ENCODE measurements around the gene COMT.

Gene COMT

GRCh38 chr22:20009018-20009491, 67.5 kb downstream of the COMT start:
- no peak for TF ChIP-seq CTCF (conservative IDR thresholded peaks at IDR 0.05; ENCODE audit: low read depth, low read length)
- Histone ChIP-seq H3K9ac (no peak overlapping the region), H3K27ac (no peak overlapping the region), H3K36me3 (ENCODE audit: insufficient read depth) (no peaks in the 10 kb centered on the region), H4K20me1 (ENCODE audit: insufficient read depth) (no peaks in the 10 kb centered on the region), H3K4me2 (no peak overlapping the region), H3K4me3 (IDR thresholded peaks at IDR 0.05; ENCODE audit: insufficient read depth, low read depth, low read length) (no peak overlapping the region), H3K79me2 (ENCODE audit: insufficient read depth, low read depth) (no peaks in the 10 kb centered on the region), H3K4me1 (ENCODE audit: low read depth, poor library complexity, severe bottlenecking) (no peaks in the 10 kb centered on the region), H2AFZ (ENCODE audit: low read depth) (no peak overlapping the region), H3K27me3 (ENCODE audit: insufficient read depth, low read depth) (no peaks in the 10 kb centered on the region)

- Histone ChIP-seq H2AFZ (ENCODE audit: low read depth) (no peak overlapping the region), H3K27ac (no peak overlapping the region), H3K79me2 (ENCODE audit: insufficient read depth, low read depth) (no peaks in the 10 kb centered on the region), H3K4me1 (ENCODE audit: low read depth, poor library complexity, severe bottlenecking) (no peaks in the 10 kb centered on the region), H3K36me3 (ENCODE audit: insufficient read depth) (no peaks in the 10 kb centered on the region), H3K4me2 (no peak overlapping the region), H3K4me3 (IDR thresholded peaks at IDR 0.05; ENCODE audit: insufficient read depth, low read depth, low read length) (no peak overlapping the region), H3K27me3 (ENCODE audit: insufficient read depth, low read depth) (no peaks in the 10 kb centered on the region; the same call in 1 of the 2 replicates), H3K9ac (no peak overlapping the region), H4K20me1 (ENCODE audit: insufficient read depth) (no peaks in the 10 kb centered on the region)
- TF ChIP-seq CTCF (conservative IDR thresholded peaks at IDR 0.05; ENCODE audit: low read depth, low read length) = no peak
Observed at GRCh38 chr22:20009582-20010306, 68.2 kb downstream of the COMT start.

GRCh38 chr22:20010307-20011122, 68.9 kb downstream of the COMT start:
- no peak overlapping the region for H3K9ac ChIP-seq

More at GRCh38 chr22:20010307-20011122, 68.9 kb downstream of the COMT start:
- Histone ChIP-seq H3K27ac (no peak overlapping the region), H3K36me3 (ENCODE audit: insufficient read depth) (no peaks in the 10 kb centered on the region), H3K4me3 (IDR thresholded peaks at IDR 0.05; ENCODE audit: insufficient read depth, low read depth, low read length) (no peak overlapping the region), H3K4me2 (no peak overlapping the region), H3K27me3 (ENCODE audit: insufficient read depth, low read depth) (peaks cover 6% of the 10 kb centered on the region), H2AFZ (ENCODE audit: low read depth) (no peak overlapping the region), H3K79me2 (ENCODE audit: insufficient read depth, low read depth) (no peaks in the 10 kb centered on the region), H4K20me1 (ENCODE audit: insufficient read depth) (no peaks in the 10 kb centered on the region), H3K4me1 (ENCODE audit: low read depth, poor library complexity, severe bottlenecking) (no peaks in the 10 kb centered on the region)
- no peak for TF ChIP-seq CTCF (conservative IDR thresholded peaks at IDR 0.05; ENCODE audit: low read depth, low read length)

All from KMS-11 (cell line).